ENCODE results near the gene SEMA6D. TPM values are rescaled to one million over a fixed set of nuclear protein-coding genes. Genes with fewer than 3 reads are reported as not detected.
A peak's percentile ranks its signal among the peaks of the same experiment; 100 is the strongest.

SEMA6D gene
- total RNA-seq, 4 donors from 2014 or later: 23.3 to 59.4 (median 42.7) TPM

DNA sequence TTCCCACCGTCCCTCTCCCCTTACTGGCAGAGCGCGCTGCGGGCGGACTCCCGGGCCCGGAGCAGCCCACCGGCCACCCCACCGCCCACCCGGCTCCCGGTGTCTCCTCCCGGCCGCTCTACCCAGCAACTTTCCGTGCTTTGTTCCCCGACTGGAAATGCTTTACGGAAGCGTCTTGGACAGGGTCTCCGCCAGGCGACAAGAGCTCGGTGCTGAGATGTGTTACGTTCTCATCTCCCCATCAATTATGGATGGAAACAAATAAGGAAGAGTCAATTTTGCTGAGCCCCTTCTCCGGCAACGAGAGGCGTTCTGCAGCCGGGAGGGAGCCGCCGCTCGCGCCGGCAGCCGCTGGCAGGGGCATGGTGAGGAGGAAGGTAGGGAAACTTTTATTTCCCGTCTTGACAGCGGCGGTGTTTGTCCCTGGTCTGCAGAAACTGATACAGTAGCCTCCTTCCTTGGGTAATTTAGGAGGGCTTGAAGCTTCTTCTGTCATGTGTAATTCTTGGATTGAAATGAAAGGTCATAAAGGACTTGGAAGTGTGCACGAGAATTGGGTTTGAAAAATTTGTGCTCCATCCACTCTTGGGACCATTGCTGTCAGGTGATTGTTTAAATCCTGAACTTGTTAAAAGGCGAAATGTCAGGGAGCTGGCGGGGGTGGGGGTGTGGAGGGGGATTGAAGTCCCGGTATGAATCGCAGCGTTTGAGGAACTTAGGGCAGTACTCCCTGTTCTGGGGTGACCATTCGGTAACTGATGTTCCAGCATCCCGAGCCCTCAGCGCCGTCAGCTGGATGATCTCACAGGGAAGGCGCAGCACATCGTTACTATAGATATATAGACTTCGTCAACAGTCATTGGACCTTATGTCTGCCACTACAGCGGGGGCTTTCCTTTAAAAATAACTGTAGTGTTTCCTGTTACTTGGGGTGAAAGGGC is 1.5 kb downstream of the SEMA6D start:
- peak; percentile 45 for DNase-seq
- TF ChIP-seq POLR2AphosphoS5 (IDR thresholded peaks at IDR 0.05) (peak in 2 of 3 donors; percentile 24 to 33), POLR2A (IDR thresholded peaks at IDR 0.05) (no peak)
- no peaks in the 10 kb centered on the region for H3K9me3 ChIP-seq
- in situ Hi-C loops (cut with MboI; ENCODE audit: low pct_ligation_motif_present in 1 of 4, low pct_unique_long_range_greater_than_20kb in 1 of 4, low sequenced_read_pairs in 3 of 4): loop anchor here in 1 of 4 donors (25.0 kb wide), 1 partner anchor 269 kb away; no protein-coding TSS in a partner anchor
- H3K4me3 ChIP-seq: peak overlapping the region; percentile 46 to 69 (median 62)
- H3K4me1 ChIP-seq: peaks cover 0 to 34% (median 5%) of the 10 kb centered on the region in 4 donors
- H3K27me3 ChIP-seq: peaks cover 12% of the 10 kb centered on the region
- 6 to 7% methylated on average over 2 to 40 of the region's 48 CpGs for WGBS, 2 donors (ENCODE audit: low coverage in 1 of 2)
- no peaks in the 10 kb centered on the region for H3K36me3 ChIP-seq
- intact Hi-C loops (cut with DNase I; ENCODE audit: low total_unique reads): no loop called here
- H3K27ac ChIP-seq: peak overlapping the region; percentile 82 to 88 (median 84)

DNA sequence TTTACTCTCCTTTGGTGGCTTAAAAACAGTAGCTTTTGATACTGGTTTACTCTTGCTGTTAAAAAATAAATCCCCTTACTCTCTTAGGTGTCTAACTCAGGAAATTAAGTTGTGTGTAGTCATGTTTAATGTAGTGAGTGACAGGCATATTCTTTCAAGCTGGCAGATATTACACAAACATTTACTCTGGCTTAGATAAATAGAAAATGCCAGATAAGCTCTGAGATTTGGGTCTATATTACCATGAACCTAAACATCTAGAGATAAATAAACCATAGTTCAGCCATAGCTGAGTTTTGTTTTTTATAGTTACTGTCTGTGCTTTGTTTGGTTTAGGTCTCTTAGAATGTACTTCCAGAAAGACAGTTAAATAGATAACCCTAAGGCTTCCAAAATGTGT is 2.4 kb downstream of the SEMA6D start:
- Histone ChIP-seq H3K27ac (peak overlapping the region; percentile 82 to 88 (median 84)), H3K27me3 (peaks cover 12% of the 10 kb centered on the region), H3K4me1 (peaks cover 0 to 34% (median 5%) of the 10 kb centered on the region in 4 donors), H3K9me3 (no peaks in the 10 kb centered on the region), H3K4me3 (peak overlapping the region in 3 of 4 donors; percentile 46 to 69 (median 57)), H3K36me3 (no peaks in the 10 kb centered on the region)
- in situ Hi-C loops (cut with MboI; ENCODE audit: low pct_ligation_motif_present in 1 of 4, low pct_unique_long_range_greater_than_20kb in 1 of 4, low sequenced_read_pairs in 3 of 4): loop anchor here in 1 of 4 donors (25.0 kb wide), 1 partner anchor 268 kb away; no protein-coding TSS in a partner anchor
- no peak for DNase-seq
- intact Hi-C loops (cut with DNase I; ENCODE audit: low total_unique reads): no loop called here
- TF ChIP-seq POLR2A (IDR thresholded peaks at IDR 0.05): no peak
- TF ChIP-seq, protein P1, sequence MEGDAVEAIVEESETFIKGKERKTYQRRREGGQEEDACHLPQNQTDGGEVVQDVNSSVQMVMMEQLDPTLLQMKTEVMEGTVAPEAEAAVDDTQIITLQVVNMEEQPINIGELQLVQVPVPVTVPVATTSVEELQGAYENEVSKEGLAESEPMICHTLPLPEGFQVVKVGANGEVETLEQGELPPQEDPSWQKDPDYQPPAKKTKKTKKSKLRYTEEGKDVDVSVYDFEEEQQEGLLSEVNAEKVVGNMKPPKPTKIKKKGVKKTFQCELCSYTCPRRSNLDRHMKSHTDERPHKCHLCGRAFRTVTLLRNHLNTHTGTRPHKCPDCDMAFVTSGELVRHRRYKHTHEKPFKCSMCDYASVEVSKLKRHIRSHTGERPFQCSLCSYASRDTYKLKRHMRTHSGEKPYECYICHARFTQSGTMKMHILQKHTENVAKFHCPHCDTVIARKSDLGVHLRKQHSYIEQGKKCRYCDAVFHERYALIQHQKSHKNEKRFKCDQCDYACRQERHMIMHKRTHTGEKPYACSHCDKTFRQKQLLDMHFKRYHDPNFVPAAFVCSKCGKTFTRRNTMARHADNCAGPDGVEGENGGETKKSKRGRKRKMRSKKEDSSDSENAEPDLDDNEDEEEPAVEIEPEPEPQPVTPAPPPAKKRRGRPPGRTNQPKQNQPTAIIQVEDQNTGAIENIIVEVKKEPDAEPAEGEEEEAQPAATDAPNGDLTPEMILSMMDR (IDR thresholded peaks at IDR 0.05): no peak
- TF ChIP-seq POLR2AphosphoS5 (IDR thresholded peaks at IDR 0.05): no peak
- no peak for TF ChIP-seq EP300 (IDR thresholded peaks at IDR 0.05; ENCODE audit: low read depth)

DNA sequence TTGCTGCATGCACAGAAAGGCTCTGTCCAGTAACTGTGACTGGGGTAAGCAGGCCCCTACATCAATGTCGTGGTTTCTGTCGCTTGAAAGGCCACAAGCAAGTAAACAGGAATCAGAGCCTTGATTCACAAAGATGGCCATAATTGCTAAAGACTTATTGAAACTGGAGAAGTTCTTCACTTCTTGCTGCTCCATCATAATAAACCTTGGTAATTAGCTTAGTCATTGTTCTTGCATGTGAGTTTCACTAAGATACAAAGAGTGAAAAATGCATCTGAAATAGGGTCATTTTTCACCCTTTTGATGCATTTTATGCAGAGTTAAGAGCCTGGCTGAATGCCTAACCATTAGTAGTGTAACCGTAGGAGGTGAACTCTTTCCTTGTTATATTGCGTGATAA is 3.2 kb downstream of the SEMA6D start:
- no peak overlapping the region for H3K4me3 ChIP-seq
- peaks cover 11% of the 10 kb centered on the region for H3K27me3 ChIP-seq
- 71 to 78% methylated on average over 4 of the region's 4 CpGs for WGBS, 2 donors (ENCODE audit: low coverage in 1 of 2)
- no peak for TF ChIP-seq POLR2A (IDR thresholded peaks at IDR 0.05)
- TF ChIP-seq, protein P1 (IDR thresholded peaks at IDR 0.05): no peak
- TF ChIP-seq EP300 (IDR thresholded peaks at IDR 0.05; ENCODE audit: low read depth): no peak
- TF ChIP-seq POLR2AphosphoS5 (IDR thresholded peaks at IDR 0.05): no peak
- intact Hi-C loops (cut with DNase I; ENCODE audit: low total_unique reads) (no loop called here), in situ Hi-C loops (cut with MboI; ENCODE audit: low pct_ligation_motif_present in 1 of 4, low pct_unique_long_range_greater_than_20kb in 1 of 4, low sequenced_read_pairs in 3 of 4) (loop anchor here in 1 of 4 donors (25.0 kb wide), 1 partner anchor 267 kb away; no protein-coding TSS in a partner anchor)
- H3K27ac ChIP-seq: peak overlapping the region in 2 of 4 donors; percentile 84 to 88
- H3K36me3 ChIP-seq: no peaks in the 10 kb centered on the region
- DNase-seq: no peak
- no peaks in the 10 kb centered on the region for H3K9me3 ChIP-seq
- H3K4me1 ChIP-seq: peaks cover 0 to 33% (median 5%) of the 10 kb centered on the region in 4 donors

DNA sequence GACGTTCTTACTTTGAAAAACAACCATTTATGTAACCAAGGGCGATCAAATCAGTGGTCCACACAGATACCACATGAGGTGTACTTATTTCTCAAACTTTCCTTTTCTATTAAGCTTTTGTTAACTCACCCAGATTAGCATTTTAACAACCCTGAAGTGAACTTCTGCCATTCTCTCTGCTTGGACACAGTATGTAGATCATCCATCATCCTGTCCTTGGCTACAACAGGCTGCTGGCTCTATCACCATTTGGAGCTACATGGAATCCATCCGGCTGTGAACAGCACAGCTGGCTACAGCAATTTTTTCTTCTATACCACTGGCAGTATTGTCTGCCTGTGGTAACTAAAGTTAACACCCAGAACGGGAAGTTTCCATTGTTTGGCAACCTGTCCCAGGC is 4.4 kb downstream of the SEMA6D start:
- Histone ChIP-seq H3K36me3 (no peaks in the 10 kb centered on the region), H3K4me3 (no peak overlapping the region), H3K9me3 (no peaks in the 10 kb centered on the region), H3K27me3 (peaks cover 9% of the 10 kb centered on the region), H3K27ac (no peak overlapping the region), H3K4me1 (peaks cover 0 to 22% (median 5%) of the 10 kb centered on the region in 4 donors)
- in situ Hi-C loops (cut with MboI; ENCODE audit: low pct_ligation_motif_present in 1 of 4, low pct_unique_long_range_greater_than_20kb in 1 of 4, low sequenced_read_pairs in 3 of 4) (loop anchor here in 1 of 4 donors (25.0 kb wide), 1 partner anchor 266 kb away; no protein-coding TSS in a partner anchor), intact Hi-C loops (cut with DNase I; ENCODE audit: low total_unique reads) (no loop called here)
- TF ChIP-seq, protein P1 (IDR thresholded peaks at IDR 0.05): no peak
- TF ChIP-seq POLR2AphosphoS5 (IDR thresholded peaks at IDR 0.05): no peak
- TF ChIP-seq EP300 (IDR thresholded peaks at IDR 0.05; ENCODE audit: low read depth): no peak
- TF ChIP-seq POLR2A (IDR thresholded peaks at IDR 0.05): no peak
- no peak for DNase-seq
- 70 to 85% methylated on average over 4 of the region's 4 CpGs for WGBS, 2 donors (ENCODE audit: low coverage in 1 of 2)

Data from transverse colon (tissue), 4 donors.